EL (cell line): ENCODE measurements around the gene GPR156.
"Not testable (repeated sequence)": the region's sequence is repeated elsewhere in the genome, so short reads cannot be mapped to it uniquely, and the experiment has no call there.

Source experiments
- DNase-seq: peaks from one replicate; pipeline ENCODE4 v3.0.0-alpha.2; 2016

Gene GPR156

GRCh38 chr3:120284747-120285507 is at the start of gene GPR156:
TSS of gene GPR156 (minus strand) at chr3:120285222. CDS start at chr3:120244098, 41,124 bp downstream.
- peak; percentile 35 for DNase-seq

GRCh38 chr3:120332646-120333045 is 47.6 kb upstream of the GPR156 start:
- no peak for DNase-seq

GRCh38 chr3:120331076-120331475 is 46.1 kb upstream of the GPR156 start:
- DNase-seq, result no peak

GRCh38 chr3:120326784-120327183 is 41.8 kb upstream of the GPR156 start:
- DNase-seq, result no peak

GRCh38 chr3:120324190-120324589 is 39.2 kb upstream of the GPR156 start:
- DNase-seq, result peak; percentile 14

DNA sequence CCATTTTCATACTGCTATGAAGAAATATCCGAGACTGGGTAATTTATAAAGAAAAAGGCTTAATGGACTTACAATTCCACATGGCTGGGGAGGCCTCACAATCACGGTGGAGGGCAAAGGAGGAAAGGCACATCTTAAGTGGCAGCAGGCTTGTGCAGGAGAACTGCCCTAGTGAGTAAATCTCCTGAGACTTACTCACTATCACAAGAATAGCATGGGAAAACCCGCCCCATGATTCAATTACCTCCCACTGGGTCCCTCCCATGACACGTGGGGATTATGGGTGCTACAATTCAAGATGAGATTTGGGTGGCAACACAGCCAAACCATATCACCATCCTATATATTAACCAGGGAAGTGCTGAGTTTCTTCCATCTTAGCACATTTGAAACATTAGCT is 38.7 kb upstream of the GPR156 start:
- not testable (repeated sequence) for DNase-seq

- DNase-seq, result no peak
Measured at GRCh38 chr3:120311863-120312794, 27.1 kb upstream of the GPR156 start.

DNA sequence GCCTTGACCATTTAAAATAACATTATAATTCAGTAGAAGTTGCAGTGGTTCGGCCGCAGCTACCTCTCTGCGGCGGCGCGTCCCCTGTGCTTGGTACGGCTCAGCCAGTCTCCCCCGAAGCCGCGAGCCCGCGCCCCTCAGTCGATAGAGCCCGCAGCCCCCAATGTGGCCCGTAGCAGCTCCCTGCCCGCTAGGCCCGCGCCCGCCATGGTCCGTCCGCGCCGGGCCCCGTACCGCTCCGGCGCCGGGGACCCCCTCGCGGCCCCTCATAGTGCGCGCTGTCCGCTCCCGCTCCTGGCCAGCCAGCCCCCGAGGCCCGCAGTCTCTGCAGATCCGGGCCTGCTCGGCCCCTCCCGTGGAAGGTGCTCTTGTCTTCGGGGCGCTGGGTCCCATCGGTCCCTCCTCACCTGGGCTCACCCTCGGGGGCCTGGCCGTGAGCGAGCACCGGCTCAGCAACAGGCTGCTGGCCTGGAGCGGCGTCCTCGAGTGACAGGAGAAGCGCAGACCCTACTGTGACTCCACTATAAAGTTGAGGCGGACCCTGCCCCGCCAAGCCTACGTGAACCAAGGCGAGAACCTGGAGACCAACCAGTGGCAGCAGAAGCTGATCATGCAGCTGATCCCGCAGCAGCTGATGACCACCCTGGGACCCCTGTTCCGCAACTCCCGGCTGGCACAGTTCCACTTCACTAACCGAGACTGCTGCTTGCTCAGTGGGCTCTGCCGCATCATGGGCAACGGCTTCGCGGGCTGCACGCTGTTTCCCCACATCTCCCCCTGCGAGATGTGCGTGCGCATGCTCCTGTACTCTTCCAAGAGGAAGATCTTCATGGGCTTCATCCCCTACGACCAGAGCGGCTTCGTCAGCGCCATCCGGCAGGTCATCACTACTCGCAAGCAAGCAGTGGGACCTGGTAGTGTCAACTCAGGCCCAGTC is 21.8 kb upstream of the GPR156 start:
- DNase-seq, result no peak

DNA sequence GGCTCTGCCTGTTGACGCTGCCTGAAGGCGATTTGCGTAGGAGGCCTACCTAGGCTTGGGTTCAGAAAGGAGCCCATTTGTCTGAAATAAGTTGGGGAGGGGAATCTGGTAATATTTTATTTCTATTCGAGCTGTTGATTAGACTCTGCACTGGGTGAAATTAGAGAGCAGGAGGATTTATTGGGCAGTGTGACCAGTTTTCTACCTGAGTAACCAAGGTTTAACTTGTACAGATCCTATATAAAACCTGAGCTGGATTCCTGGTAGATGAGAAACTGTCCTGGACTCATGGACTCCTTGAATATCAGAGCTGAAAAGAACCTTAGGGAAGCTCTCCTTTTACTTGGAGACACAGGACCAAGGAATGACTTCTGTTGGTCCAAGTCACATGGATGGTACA is 19.6 kb upstream of the GPR156 start:
- DNase-seq, result no peak

GRCh38 chr3:120302361-120302760 is 17.3 kb upstream of the GPR156 start:
- DNase-seq, result no peak

DNA sequence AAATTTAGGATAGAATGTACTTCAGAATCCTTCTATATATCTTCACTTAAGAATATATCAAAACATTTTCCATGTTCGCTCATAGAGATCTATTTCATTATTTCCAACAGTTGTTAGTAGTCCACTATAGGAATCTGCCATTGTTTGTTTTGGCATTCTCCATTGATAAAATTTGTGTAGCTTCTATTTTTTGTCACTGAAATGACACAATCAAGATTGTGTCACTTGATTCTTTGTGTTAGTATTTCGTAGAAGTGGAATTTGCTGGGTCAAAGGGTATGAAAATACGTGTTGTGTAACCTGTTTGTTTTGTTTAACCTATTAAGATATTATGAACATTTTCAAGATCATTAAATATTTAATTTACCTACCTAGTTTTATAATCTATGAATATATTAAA is 15.9 kb upstream of the GPR156 start:
- DNase-seq, result no peak

DNA sequence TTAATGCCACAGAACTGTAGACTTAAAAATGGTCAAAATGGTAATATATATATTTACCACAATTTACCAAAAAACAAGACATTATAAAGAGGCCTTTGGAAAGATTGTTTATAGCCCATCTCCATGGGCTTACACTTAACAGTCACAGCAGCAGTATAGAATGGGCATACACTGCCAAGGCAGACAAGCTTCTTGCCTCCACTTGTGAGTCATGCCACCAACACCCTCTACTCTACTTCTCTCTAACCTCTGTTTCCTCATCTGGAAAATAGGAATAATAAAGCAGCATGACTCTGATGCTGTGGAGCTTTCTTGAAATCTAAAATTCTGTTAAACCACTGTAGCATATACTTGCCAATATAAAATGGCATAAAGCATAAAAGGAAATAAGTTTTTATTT is 14.4 kb upstream of the GPR156 start:
- no peak for DNase-seq

GRCh38 chr3:120298996-120299395 is 14.0 kb upstream of the GPR156 start:
- no peak for DNase-seq

- peak; percentile 6 for DNase-seq
Measured at GRCh38 chr3:120291552-120291951, 6.5 kb upstream of the GPR156 start.

DNA sequence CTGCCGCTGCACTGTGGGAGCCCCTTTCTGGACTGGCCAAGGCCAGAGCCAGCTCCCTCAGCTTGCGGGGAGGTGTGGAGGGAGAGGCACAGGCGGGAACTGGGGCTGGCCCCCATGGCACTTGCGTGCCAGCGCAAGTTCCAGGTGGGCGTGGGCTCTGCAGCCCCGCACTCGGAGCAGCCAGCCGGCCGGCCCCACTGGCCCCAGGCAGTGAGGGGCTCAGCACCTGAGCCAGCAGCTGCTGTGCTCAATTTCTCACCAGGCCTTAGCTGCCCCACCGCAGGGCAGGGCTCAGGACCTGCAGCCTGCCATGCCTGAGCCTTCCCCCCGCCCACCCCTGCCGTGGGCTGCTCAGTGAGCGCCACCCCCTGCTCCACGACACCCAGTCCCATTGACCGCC is 4.6 kb upstream of the GPR156 start:
- DNase-seq, result no peak

GRCh38 chr3:120286465-120286864 is 1.4 kb upstream of the GPR156 start:
- DNase-seq, result no peak

DNA sequence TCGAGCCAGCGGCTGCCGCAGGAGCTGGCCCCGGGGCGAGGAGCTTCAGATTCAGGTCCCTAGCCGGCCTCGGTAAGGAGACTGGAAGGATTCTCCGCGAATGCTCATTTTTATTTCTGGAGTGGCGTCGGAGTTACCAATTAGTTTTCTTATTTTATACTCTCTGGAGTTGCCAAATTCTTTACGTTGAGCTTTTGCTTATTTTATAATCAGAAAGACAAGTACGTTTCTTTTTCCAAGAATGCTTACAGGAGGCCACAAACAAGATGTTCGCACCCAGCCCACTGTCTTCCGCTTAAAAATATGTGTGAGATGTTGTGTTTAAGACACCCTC is 453 bp upstream of the GPR156 start:
- DNase-seq, result no peak

DNA sequence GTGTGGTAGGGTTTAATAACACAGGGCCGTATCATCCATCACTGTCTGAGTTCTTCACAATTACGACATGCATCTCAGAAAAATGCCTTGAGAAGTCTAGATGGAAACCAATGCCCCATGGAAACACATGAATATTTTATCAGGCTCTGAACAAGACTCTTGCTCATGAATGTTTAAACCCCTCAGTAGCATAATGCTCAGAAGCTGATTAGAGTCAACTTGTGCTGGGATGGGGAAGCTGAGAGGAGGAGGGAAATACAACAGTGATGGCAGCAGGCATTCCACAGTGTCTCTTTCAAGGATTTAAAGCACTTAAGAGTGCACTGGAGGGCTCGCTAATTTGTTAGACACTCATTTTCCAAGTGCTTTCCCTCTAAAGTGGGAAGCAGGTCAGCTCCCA is 3.8 kb downstream of the GPR156 start:
- DNase-seq, result no peak

DNA sequence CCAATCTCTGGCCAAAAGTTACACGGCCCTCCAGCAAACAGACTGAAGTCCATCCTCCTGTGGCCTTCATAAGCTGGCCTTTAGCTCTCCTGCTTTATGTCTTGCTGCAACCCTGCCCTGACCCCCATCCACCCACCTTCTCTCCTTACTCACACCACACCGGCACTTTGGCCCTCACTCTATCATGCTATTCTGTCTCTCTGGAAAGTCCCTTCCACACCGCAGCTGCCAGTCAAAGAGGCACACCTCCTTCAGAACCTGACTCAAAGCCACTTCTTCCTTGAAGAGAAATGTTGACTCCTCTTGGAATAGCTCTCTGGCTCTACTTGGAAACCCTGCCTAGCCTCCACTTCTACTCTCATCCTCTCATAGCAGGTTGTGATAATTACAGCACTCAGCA is 4.5 kb downstream of the GPR156 start:
- DNase-seq, result no peak

GRCh38 chr3:120280026-120280425 is 5.0 kb downstream of the GPR156 start:
- no peak for DNase-seq

DNA sequence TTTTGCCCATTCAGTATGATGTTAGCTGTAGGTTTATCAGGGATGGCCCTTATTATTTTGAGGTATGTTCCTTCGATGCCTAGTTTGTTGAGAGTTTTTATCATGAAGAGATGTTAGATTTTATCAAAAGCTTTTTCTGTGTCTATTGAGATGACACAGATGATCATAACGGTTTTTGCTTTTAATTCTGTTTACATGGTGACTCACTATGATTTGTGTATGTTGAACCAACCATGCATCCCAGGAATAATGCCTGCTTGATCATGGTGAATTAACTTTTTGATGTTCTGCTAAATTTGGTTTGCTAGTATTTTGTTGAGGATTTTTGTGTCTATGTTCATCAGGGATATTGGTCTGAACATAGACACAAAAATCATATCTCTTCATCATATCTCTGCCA is 8.3 kb downstream of the GPR156 start:
- DNase-seq, result no peak

- no peak for DNase-seq
Measured at GRCh38 chr3:120275618-120276017, 9.4 kb downstream of the GPR156 start.

DNA sequence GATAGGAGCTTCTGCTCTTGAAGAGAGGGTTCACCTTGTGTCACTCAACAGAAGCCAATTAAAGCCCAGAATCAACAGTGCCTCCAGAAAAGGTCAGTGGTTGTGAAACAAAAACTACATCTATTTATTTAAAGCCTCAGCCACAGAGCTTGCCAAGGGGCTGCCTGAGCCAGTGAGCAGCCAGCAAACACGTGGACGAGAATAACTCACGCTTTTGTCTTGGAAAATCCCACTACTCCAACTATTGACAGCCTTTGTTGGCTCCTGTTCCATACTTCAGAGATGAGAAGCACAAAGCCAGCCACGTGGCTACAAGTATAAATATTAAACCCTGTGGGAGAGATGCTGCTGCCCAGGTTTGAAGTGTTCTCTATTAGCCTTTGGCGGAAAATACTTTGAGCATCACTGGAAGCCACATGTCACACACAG is 10.3 kb downstream of the GPR156 start:
- DNase-seq, result no peak
